NT2/D1 (cell line): Measurements from ENCODE around the gene GPX2.

Experiments
- DNase-seq: peaks from one replicate; pipeline ENCODE4 v3.0.0-alpha.2; 2011; ENCODE audit warnings: low read depth, low spot score
- H3K27me3 ChIP-seq: 2 replicates; pipeline ENCODE4 v1.6.0; 2011; ENCODE audit warnings: mild to moderate bottlenecking; ENCODE audit not compliant: insufficient read length, insufficient read depth
- H3K36me3 ChIP-seq: 2 replicates; pipeline ENCODE4 v1.6.1; 2011; ENCODE audit warnings: mild to moderate bottlenecking, low read length, mixed read lengths; ENCODE audit not compliant: insufficient read depth, insufficient read length
- H3K4me1 ChIP-seq: 2 replicates; pipeline ENCODE4 v1.5.1; 2011; ENCODE audit not compliant: insufficient read depth, insufficient read length
- H3K4me3 ChIP-seq: 2 replicates; pipeline ENCODE4 v1.5.1; 2011; ENCODE audit warnings: low read depth; ENCODE audit not compliant: insufficient read length
- H3K9ac ChIP-seq: 2 replicates; pipeline ENCODE4 v1.6.0; 2011; ENCODE audit warnings: low read depth; ENCODE audit not compliant: insufficient read length
- H3K9me3 ChIP-seq: 2 replicates; pipeline ENCODE4 v1.5.1; 2011; ENCODE audit warnings: mild to moderate bottlenecking, low read length; ENCODE audit not compliant: insufficient read depth
- SUZ12 ChIP-seq: IDR thresholded peaks from 2 replicates; pipeline ENCODE4 v1.6.1; 2011; ENCODE audit not compliant: insufficient read length, insufficient read depth; ENCODE audit errors: extremely low read depth
- YY1 ChIP-seq: IDR thresholded peaks from 2 replicates; pipeline ENCODE4 v1.6.1; 2011; ENCODE audit not compliant: insufficient read length, insufficient read depth
- ZNF274 ChIP-seq: IDR thresholded peaks from 2 replicates; pipeline ENCODE4 v1.6.1; 2011; ENCODE audit warnings: mild to moderate bottlenecking, low read depth, low read length

GPX2 gene

GRCh38 chr14:64928239-64929013 lies 14.1 kb downstream of the GPX2 start:
- no peak for DNase-seq
- H3K36me3 ChIP-seq = peaks cover 75% of the 10 kb centered on the region
- no peaks in the 10 kb centered on the region for H3K27me3 ChIP-seq

GRCh38 chr14:64927031-64927430 lies 15.5 kb downstream of the GPX2 start:
- H3K4me3 ChIP-seq = no peak overlapping the region
- H3K4me1 ChIP-seq = no peaks in the 10 kb centered on the region
- no peaks in the 10 kb centered on the region for H3K27me3 ChIP-seq
- no peaks in the 10 kb centered on the region for H3K9me3 ChIP-seq
- no peak overlapping the region for H3K9ac ChIP-seq
- DNase-seq = no peak
- TF ChIP-seq SUZ12 (no peak), ZNF274 (no peak), YY1 (no peak)
- H3K36me3 ChIP-seq = peaks cover 62% of the 10 kb centered on the region

More at GRCh38 chr14:64928239-64929013, 14.1 kb downstream of the GPX2 start:
- H3K4me1 ChIP-seq = no peaks in the 10 kb centered on the region
- no peak overlapping the region for H3K4me3 ChIP-seq
- TF ChIP-seq ZNF274 = no peak
- no peak for TF ChIP-seq YY1
- no peaks in the 10 kb centered on the region for H3K9me3 ChIP-seq
- no peak overlapping the region for H3K9ac ChIP-seq

- H3K27me3 ChIP-seq = no peaks in the 10 kb centered on the region
- no peak for DNase-seq
- TF ChIP-seq SUZ12 (no peak), ZNF274 (no peak)
- no peak overlapping the region for H3K9ac ChIP-seq
- H3K36me3 ChIP-seq = peaks cover 57% of the 10 kb centered on the region
- no peaks in the 10 kb centered on the region for H3K4me1 ChIP-seq
- no peaks in the 10 kb centered on the region for H3K9me3 ChIP-seq
- H3K4me3 ChIP-seq = no peak overlapping the region
These were observed 16.0 kb downstream of the GPX2 start for GRCh38 chr14:64926398-64926995.

GRCh38 chr14:64923015-64923414 lies 19.5 kb downstream of the GPX2 start:
- DNase-seq = no peak
- no peaks in the 10 kb centered on the region for H3K4me1 ChIP-seq
- no peaks in the 10 kb centered on the region for H3K9me3 ChIP-seq
- TF ChIP-seq SUZ12 (no peak), ZNF274 (no peak), YY1 (no peak)
- H3K9ac ChIP-seq = no peak overlapping the region
- no peaks in the 10 kb centered on the region for H3K27me3 ChIP-seq
- H3K4me3 ChIP-seq = no peak overlapping the region
- peaks cover 40% of the 10 kb centered on the region for H3K36me3 ChIP-seq

GRCh38 chr14:64920465-64920864 lies 22.1 kb downstream of the GPX2 start:
- Histone ChIP-seq H3K9ac (no peak overlapping the region), H3K9me3 (no peaks in the 10 kb centered on the region), H3K4me3 (no peak overlapping the region), H3K4me1 (no peaks in the 10 kb centered on the region), H3K36me3 (peaks cover 22% of the 10 kb centered on the region), H3K27me3 (no peaks in the 10 kb centered on the region)
- DNase-seq = no peak
- TF ChIP-seq SUZ12 (no peak), ZNF274 (no peak), YY1 (no peak)

- Histone ChIP-seq H3K9ac (no peak overlapping the region), H3K4me1 (no peaks in the 10 kb centered on the region), H3K36me3 (peaks cover 14% of the 10 kb centered on the region), H3K9me3 (no peaks in the 10 kb centered on the region), H3K27me3 (no peaks in the 10 kb centered on the region), H3K4me3 (no peak overlapping the region)
- no peak for DNase-seq
- no peak for TF ChIP-seq ZNF274
- no peak for TF ChIP-seq SUZ12
- no peak for TF ChIP-seq YY1
These were observed 22.9 kb downstream of the GPX2 start for GRCh38 chr14:64919618-64920017.

GRCh38 chr14:64919215-64919614 lies 23.3 kb downstream of the GPX2 start:
- no peaks in the 10 kb centered on the region for H3K27me3 ChIP-seq
- no peaks in the 10 kb centered on the region for H3K4me1 ChIP-seq
- H3K4me3 ChIP-seq = no peak overlapping the region
- TF ChIP-seq SUZ12 (no peak), YY1 (no peak), ZNF274 (no peak)
- no peaks in the 10 kb centered on the region for H3K9me3 ChIP-seq
- H3K36me3 ChIP-seq = peaks cover 10% of the 10 kb centered on the region
- DNase-seq = no peak
- no peak overlapping the region for H3K9ac ChIP-seq
